LoVo (cell line): ENCODE data around the gene ITPK1.

Source experiments
- DNase-seq: peaks from one replicate; pipeline ENCODE4 v3.0.0-alpha.2; 2016; ENCODE audit warnings: low spot score

Gene ITPK1

GRCh38 chr14:92988786-92989755, 126.7 kb downstream of the ITPK1 start:
- DNase-seq = no peak

- no peak for DNase-seq
Measured at GRCh38 chr14:92987713-92988510, 127.8 kb downstream of the ITPK1 start.

GRCh38 chr14:92987148-92987570, 128.6 kb downstream of the ITPK1 start:
- DNase-seq = no peak

GRCh38 chr14:92986254-92987147, 129.2 kb downstream of the ITPK1 start:
- DNase-seq = no peak

GRCh38 chr14:92985521-92985920, 130.2 kb downstream of the ITPK1 start:
- no peak for DNase-seq

GRCh38 chr14:92984896-92985295, 130.8 kb downstream of the ITPK1 start:
- DNase-seq = no peak

- DNase-seq = no peak
Measured at GRCh38 chr14:92984082-92984788, 131.5 kb downstream of the ITPK1 start.

- DNase-seq = no peak
Measured at GRCh38 chr14:92982956-92983355, 132.8 kb downstream of the ITPK1 start.

DNA sequence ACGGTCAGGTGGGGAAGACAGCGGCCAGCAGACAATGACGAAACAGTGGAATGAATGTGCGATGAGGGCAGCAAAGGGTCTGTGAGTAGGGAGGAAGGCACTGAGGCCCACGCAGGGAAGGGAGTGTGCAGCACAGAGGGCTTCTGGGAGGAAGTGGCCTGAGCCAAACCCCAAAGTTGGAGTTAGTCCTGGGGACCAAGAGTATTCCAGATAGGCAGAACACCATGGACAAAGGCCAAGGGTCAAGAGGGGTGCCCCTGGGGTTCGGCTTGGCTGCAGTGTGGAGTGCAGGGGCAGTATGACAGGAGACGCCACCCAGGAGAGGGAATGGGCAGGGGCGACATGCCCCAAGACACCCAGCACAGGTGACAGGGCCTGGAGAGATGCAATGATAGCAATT, 134.0 kb downstream of the ITPK1 start:
- DNase-seq = no peak

DNA sequence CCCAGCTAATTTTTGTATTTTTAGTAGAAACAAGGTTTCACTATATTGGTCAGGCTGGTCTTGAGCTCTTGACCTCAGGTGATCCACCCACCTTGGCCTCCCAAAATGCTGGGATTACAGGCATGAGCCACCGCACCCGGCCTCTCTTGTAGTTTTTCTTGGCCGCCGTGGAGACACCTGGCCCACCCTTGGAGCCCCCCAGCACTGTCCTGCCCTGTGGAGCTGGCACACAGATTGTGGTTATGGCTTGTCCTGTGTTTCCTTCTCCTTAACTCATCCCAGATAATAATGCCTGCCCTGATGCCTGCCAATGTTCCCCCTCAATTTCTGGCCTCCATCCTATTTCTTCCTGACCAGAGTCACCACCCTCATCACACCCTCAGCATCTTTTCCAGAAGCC, 134.9 kb downstream of the ITPK1 start:
- DNase-seq = no peak

DNA sequence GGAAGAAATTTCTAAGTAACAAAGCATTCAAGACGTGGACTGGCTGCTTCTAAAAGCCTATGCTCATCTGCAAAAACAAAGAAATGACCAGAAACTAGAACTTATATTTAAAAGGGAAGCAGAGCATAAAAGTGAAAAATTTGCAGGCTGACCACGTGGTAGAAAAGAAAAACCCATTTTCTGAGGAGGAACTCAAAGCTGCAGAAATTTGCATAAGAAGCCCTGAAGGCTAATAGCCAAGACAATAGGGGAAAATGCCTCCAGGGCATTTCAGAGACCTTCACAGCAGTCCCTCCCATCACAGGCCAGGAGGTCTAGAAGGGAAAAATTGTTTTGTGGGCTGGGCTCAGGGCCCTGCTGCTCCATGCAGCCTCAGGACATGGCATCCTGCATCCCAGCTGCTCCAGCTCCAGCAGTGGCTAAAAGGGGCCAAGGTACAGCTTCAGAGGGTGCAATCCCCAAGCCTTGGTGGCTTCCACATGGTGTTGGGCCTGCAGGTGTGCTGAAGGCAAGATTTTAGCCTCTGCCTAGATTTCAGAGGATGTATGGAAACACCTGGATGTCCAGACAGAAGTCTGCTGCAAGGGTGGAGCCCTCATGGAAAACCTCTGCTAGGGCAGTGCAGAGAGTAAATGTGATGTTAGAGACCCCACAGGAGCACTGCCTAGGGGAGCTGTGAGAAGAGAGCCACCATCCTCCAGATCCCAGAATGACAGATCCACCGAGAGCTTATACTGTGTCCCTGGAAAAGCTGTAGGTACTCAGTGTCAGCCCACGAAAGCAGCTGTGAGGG, 137.3 kb downstream of the ITPK1 start:
- no peak for DNase-seq

- DNase-seq = no peak
Measured at GRCh38 chr14:92976268-92976667, 139.5 kb downstream of the ITPK1 start.

DNA sequence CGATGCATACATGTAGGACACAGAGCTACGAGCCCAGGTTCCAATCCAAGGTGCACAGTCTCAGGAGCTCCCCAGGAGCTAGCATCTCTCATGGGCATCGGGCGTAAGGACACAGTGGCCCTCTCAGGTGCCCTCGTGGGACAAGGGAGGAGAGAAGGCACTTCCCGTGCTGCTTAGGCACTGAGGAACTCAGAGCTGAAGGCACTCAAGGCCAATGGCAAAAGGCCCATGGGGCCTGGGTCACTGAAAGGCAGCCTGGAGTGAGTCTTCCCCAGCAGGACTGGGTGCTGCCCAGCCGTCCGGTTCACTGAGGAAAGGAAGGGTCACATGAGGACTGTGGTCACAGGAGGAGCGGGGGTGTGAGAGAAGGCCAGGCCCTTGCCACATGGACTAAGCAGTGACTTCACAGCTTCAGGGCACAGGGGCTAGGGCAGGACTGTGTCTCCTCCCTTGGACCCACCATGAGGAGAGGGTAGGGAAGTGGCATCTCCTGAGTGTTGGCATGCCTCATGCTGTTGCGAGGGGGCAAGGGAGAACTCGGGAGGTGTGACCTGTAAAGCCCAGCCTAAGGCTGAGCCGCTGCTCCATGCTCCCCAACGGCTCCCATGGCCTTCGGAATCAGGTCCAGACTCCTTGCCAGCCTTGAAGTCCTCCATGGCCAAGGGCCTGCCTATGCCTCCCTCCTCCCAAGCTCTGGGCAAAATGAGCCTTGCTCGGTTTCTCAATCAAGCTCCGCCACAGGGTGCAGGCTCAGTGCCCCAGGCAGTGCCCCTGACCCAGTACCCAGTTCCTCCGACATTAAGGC, 141.0 kb downstream of the ITPK1 start:
- DNase-seq = no peak

DNA sequence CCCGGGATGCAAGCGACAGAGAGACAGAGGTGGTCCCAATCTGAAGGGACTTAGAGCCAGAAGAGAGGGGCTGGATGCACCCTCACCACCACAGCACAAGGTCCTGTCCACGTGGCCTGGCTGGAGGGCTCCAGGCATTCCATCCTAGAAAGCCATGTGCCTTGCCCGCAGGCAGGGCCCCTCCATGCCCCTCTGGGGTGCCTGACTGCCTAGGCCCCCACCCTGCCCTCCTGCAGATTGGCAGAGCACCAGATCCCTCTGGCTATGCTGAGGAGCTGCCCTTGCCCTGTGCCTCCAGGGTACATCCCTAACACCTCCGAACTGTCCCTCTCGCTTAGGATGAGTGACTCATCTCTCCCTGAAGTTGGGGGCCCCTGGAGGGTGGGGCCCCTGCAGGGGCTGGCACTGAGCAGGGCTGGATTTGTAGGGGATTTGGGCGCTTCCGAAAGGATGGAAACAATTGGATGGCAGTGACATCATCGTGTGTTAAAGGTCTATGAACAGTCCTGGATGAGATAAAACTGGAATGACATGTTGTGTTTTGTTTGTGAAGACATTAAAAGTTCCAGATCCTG, 141.8 kb downstream of the ITPK1 start:
- DNase-seq = no peak

GRCh38 chr14:92973261-92973797, 142.4 kb downstream of the ITPK1 start:
- DNase-seq = peak; percentile 19

DNA sequence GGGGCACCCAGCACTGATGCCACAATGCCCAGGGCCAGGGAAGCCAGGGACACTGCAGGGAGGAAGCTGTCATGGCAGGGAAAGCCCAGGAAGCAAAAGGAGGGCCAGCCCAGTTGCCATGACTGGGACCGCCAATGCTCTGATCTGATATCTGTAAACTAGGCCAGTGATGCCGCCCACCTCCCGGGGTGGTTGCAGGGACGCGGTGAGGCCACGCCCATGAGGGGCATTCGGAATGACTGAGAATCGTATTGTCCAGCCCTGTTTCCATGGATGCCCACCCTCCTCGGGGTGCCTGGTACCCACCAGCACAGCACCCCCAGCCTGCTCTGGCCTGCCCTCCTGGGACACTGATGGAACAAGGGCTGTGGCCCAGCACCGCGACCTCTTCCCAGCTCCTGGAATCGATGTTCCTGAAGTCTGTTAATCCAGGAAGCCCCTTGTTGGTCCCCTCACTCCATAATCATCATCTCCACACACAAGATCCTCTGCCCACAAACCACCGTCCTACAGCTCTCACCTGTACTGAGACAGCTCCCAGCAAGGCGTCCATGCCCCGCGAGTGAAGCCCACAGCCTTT, 144.0 kb downstream of the ITPK1 start:
- DNase-seq = no peak

- DNase-seq = no peak
Measured at GRCh38 chr14:92970271-92970670, 145.5 kb downstream of the ITPK1 start.

DNA sequence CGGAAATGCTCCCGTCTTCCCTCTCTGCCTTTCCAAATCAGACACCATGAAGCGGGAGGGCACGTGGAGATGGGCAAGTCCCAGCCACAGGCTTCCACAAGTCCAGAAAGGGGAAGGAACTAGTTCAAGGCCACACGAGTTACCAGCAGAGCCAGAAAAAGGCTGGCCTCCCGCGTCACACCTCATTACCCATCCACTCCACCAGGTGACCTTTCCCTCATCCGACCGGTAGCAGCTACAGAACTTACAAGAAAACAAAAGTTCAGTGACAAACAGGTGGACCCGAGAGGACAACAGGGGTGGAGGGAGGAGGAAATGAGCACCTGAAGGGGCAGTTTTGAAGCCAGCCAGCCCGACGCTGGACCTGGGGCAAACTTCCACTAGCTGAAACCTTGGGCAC, 145.9 kb downstream of the ITPK1 start:
- no peak for DNase-seq

DNA sequence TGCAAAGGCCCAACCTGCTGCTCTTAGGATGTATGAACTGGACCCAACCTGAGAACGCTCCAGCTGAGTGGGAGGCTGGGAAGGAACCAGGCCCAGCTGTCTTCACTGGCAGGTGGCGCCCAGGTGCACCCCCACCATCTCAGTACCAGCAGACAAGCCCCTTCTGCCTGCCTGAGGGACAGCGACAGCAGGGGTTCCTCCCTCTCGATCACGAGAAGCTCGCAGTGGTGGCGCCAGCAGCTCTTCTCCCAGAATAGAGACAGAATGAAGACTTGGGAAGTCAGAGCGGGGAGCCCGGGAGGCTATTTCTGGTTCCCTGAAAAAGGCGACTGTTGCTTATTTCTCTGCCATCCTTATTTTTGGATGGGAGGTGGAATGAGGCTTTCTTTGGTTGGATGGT, 146.3 kb downstream of the ITPK1 start:
- DNase-seq = no peak
